NCI-H1417 (cell line): ENCODE measurements around the gene SETD1B.
"Not testable (repeated sequence)": the region's sequence is repeated elsewhere in the genome, so short reads cannot be mapped to it uniquely, and the experiment has no call there.

Source experiments
- DNase-seq, 3 experiments: peaks; one replicate each; lab custom pipeline; 2025; lab: John Stamatoyannopoulos, UW

SETD1B gene

GRCh38 chr12:121825041-121825523 lies 21.3 kb downstream of the SETD1B start:
- no peak for DNase-seq

GRCh38 chr12:121826318-121827150 lies 22.7 kb downstream of the SETD1B start:
- DNase-seq: no peak

- no peak for DNase-seq
Observed at GRCh38 chr12:121827351-121828099, 23.7 kb downstream of the SETD1B start.

GRCh38 chr12:121828306-121828705 lies 24.5 kb downstream of the SETD1B start:
- no peak for DNase-seq

- DNase-seq: no peak
Observed at GRCh38 chr12:121828826-121829225, 25.0 kb downstream of the SETD1B start.

- DNase-seq: peak in 1 of 3 experiments; percentile 18
Observed at GRCh38 chr12:121829250-121829918, 25.6 kb downstream of the SETD1B start.

GRCh38 chr12:121830134-121830533 lies 26.3 kb downstream of the SETD1B start:
- DNase-seq: no peak

- no peak for DNase-seq
Observed at GRCh38 chr12:121830588-121831265, 26.9 kb downstream of the SETD1B start.

GRCh38 chr12:121831571-121832245 lies 27.9 kb downstream of the SETD1B start:
- DNase-seq: no peak

- no peak for DNase-seq
Observed at GRCh38 chr12:121837680-121838079, 33.9 kb downstream of the SETD1B start.

GRCh38 chr12:121838126-121838525 lies 34.3 kb downstream of the SETD1B start:
- no peak for DNase-seq

GRCh38 chr12:121839106-121839992 lies 35.5 kb downstream of the SETD1B start:
- peak; percentile 89 to 99 (median 95) for DNase-seq

GRCh38 chr12:121839993-121840761 lies 36.4 kb downstream of the SETD1B start:
- DNase-seq: no peak

GRCh38 chr12:121843236-121843982 lies 39.6 kb downstream of the SETD1B start:
- DNase-seq: no peak

- DNase-seq: no peak
Observed at GRCh38 chr12:121845701-121846100, 41.9 kb downstream of the SETD1B start.

- no peak for DNase-seq
Observed at GRCh38 chr12:121849211-121849610, 45.4 kb downstream of the SETD1B start.

GRCh38 chr12:121849665-121850064 lies 45.9 kb downstream of the SETD1B start:
- DNase-seq: no peak

GRCh38 chr12:121852392-121852791 lies 48.6 kb downstream of the SETD1B start:
- not testable (repeated sequence) for DNase-seq
